HG02938 (cell line): Measurements from ENCODE around the gene BAD.

ENCODE experiments used
- ATAC-seq: cut with Tn5 transposase; IDR thresholded peaks from one replicate; pipeline ENCODE4 v1.9.1; 2021; ENCODE audit warnings: mild to moderate bottlenecking, moderate library complexity; ENCODE audit not compliant: unreplicated experiment

Gene BAD

GRCh38 chr11:64261556-64262080 lies 22.8 kb downstream of the BAD start:
- no peak for ATAC-seq

DNA sequence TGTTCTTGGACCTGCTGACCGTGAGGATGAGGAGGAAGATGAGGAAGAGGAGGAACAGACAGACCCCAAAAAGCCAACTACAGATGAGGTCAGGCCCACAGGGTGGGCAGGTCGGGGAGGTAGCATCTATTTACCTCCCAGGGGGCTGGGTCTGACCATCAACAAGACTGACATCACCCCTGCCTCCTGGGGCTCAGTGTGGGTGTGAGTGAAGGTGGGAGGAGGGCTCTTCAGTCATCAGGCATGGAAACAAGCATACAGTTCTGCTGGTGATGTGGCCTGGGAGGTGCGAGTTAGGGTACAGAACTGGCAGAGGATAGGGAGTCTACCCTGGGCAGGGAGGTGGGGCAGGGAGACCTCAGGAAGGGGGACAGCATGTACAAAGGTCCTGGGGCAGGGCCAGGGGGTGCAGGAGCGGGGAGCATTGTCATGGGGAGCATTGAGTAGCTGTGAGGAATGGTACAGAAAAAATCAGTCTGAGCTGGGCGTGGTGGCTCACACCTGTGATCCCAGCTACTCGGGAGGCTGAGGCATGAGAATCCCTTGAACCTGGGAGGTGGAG lies 24.2 kb downstream of the BAD start:
- no peak for ATAC-seq

GRCh38 chr11:64259533-64260067 lies 24.9 kb downstream of the BAD start:
- no peak for ATAC-seq

- no peak for ATAC-seq
Measured at GRCh38 chr11:64258946-64259532, 25.4 kb downstream of the BAD start.

DNA sequence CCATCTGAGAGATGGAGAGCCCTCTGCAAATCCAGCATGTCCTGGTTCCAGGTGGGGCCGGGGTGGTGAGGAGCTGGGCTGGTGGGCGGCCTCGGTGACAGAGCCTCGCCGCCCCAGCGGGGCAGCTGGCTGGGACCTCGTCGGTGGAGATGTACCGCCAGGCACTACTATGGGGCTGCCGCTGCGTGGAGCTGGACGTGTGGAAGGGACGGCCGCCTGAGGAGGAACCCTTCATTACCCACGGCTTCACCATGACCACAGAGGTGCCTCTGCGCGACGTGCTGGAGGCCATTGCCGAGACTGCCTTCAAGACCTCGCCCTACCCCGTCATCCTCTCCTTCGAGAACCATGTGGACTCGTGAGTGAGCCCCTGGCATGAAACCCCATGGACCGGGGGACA lies 26.1 kb downstream of the BAD start:
- ATAC-seq: no peak

GRCh38 chr11:64256300-64256699 lies 28.2 kb downstream of the BAD start:
- no peak for ATAC-seq

- ATAC-seq: no peak
Measured at GRCh38 chr11:64255135-64256128, 29.0 kb downstream of the BAD start.

DNA sequence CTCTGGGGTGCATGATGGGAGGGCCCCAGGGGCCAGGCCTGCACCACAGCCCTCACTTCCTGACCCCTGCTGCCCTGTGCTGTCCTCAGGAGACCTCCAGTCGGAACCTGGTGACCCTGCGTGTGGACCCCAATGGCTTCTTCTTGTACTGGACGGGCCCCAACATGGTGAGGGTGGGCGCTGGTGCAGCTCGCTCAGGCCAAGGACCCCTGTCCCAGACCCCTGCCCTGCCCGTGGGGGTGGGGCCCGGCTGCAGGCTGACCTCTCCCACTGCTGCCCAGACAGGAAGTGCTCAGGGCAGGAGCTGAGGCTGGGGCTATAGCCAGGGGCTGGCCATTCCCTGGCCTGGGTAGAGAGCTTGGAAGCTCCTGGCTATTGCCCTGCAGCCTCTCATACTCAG lies 30.1 kb downstream of the BAD start:
- no peak for ATAC-seq

DNA sequence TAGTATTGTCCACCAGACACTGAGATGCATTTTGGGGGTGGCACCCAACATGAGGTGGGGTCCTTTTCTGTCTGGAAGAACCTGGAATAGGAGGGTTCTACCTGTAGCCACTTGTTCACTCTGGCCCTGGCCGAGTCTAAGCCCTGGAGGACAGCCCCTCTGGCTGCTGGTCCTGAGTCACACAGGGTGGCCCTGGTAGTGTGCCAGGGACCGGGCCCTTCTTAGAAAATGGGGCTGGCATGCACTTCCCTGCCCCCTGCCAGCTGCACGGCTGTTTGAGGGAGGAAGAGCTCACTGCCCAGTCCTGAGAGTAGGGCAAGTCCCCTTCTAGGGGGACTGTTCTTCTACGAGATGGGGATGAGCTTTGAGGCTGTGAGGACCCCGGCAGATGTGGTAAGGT lies 31.0 kb downstream of the BAD start:
- ATAC-seq: no peak

- no peak for ATAC-seq
Measured at GRCh38 chr11:64253043-64253442, 31.4 kb downstream of the BAD start.

DNA sequence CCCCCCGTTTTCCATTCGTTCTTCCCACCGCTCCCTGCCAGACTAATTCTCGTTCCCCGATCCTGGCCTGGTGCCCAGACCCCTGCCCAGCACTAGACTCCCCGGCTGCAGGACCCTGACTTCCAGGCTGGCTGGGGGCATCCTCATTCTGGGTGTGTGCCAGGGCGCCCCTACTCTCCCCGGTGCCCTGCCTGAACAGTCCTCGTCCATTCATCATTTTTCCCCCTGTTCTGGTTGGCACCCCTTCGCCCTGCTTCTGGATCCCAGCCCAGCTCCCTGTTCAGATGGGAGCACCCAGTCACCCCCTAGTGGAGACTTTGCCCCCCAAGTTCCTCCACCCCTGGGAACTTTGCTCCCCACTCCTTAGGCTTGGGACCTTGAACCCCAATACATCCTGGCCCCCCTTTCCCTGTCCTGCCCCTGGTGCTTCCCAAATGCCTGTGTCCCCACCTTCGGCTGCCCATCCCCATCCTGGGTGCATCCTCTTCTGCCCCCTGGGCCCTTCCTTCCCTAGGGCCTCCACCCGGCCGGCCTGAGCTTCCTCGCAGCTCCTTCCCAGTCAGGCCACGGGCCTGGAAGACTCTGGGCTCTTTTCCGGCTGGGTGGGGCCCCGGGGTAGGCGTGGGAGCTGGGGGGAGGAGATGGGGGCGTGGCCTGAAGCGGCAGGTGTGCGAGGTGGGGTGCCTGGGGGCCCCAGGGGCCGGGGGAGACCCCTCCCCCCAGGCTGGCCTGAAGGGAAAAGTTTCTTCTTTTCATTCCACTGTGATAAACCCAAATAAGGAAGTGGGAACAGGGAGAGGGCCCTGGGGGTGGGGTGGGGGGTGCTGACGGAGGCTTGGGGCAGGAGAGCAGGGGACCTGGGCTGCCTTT lies 32.2 kb downstream of the BAD start:
- ATAC-seq: no peak

GRCh38 chr11:64251753-64252002 lies 32.8 kb downstream of the BAD start:
- no peak for ATAC-seq

- ATAC-seq: no peak
Measured at GRCh38 chr11:64251016-64251752, 33.3 kb downstream of the BAD start, which contains the start of gene PLCB3. PLCB3 (plus strand) TSS chr11:64251530; CDS start chr11:64251650, 120 bp downstream.

- ATAC-seq: no peak
Measured at GRCh38 chr11:64250415-64251015, 34.0 kb downstream of the BAD start.

DNA sequence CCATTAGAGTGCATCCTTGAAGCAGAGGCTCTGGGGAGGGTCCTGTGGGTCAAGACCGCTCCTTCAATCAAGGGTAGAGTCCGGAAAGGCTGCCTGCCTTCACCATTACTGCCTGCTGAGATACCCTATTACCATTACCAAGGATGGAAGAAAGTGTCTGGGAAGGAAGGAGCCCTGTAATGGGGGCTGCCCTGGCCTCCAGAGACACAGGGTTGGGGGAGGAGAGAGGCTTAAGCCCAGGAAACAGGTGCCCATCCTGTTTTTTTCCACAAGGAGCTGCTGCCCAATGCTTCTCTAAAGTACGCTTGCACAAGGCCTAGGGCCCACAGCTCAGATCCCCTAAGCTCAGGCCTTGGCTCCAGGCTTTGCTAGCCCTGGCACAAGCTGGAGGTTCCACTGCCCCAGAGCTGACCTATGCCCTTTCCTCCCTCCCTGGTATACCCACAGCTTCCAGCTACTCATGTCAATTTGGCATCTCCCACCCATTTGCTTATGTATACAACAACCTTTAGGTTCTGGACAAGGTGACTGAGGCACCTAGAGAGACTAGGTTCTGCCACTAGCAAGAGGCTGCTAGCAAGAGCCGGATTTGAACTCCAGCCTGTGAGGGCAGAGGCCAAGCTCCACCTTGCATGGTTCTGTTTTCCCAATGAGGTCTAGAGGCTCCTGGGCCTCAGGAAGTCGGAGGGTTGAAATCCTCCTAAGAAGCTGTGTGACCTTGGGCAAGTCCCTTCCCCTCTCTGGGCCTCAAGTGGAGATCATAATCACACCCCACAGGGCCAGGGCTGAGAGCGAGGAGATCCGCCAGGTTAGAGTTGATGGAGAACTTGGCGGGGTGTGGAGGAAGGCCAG lies 34.7 kb downstream of the BAD start:
- no peak for ATAC-seq

DNA sequence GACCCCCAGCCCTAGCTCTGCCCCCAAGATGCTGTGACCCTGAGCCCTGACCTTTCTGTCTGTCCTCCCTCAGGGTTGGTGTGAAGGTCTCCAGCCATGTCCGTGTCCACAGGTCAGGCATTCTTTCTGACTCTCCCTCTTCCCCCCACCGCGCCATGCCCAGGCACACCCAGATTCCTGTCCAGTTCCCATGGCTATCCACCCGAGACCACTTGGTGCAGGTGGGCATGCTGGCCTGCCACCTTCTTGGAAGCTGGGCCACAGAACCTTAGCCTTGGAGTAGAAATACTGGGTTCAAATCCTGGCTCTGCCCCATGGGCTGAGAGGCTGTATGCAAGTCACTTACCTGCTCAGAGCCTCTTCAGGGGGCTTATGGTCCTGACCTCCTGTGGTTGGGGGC lies 35.4 kb downstream of the BAD start:
- ATAC-seq: no peak

DNA sequence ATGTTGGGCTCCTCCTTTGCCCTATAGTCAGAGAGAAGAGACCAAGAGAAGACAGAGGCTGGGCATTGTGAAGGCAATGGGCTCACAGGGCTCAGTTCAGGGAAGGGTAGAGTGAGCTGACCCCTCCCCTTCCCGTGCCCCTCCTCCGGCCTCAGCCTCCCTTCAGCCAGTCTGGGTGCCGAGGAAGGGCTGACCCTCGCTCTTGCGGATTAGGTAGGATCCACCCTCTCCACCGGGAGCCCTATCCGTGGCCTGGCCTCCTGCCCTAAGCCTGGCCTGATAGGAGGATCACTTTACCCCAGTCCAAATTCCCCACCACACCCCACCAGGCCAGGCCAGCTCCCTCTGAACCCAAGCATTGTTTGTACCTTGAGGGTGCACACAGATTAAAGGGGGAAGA lies 35.9 kb downstream of the BAD start:
- no peak for ATAC-seq

DNA sequence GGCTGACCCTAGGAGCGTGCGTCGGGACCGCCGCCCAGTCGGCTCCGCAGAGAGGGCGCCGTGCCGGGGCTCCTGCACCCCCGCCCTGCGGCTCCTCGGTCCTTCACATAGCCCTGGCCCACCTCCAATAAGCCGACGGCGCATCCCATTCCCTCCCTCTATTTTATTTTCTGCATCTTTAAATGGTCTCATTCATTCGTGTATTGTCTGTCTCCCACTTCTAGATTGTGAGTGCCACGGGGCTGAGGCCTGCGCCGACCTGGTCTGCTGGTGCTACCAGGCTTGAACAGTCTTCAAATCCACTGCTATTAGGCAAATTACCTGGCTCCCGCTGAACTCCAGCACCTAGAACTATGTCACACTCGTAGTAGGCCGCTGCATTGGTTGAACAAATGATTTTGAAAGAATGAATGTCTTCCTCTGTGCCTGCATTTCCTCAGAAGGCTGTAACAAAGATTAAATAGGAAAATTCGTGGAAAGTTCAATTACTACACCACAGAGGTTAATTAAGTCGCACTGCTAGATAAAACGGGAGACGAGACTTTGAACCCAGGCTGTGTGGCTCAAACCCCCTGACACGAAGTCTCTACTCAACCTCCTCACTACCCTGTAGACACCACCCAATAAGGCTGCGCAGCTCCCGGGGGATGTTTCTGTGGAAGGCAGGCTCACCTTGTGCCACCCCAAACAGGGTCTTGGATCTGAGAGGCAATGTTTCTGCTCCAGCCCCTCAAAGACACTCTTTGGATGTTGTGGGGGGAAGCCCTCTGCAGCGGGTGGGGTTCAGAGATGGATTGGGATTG lies 36.5 kb downstream of the BAD start:
- no peak for ATAC-seq
